HepG2 (cell line): ENCODE results near the gene RIPOR3. TPM values are rescaled to one million over a fixed set of nuclear protein-coding genes. Genes with fewer than 3 reads are reported as not detected.

Experiments used
- CEBPG ChIP-seq: IDR thresholded peaks from 2 replicates; pipeline ENCODE4 v1.6.1; 2016
- EED ChIP-seq: sonication (generic); formaldehyde crosslinking; IDR thresholded peaks from 2 replicates; pipeline ENCODE4 v1.5.0; 2020; ENCODE audit warnings: mild to moderate bottlenecking, missing genetic modification reagents
- FOXO1 ChIP-seq: sonication (generic); formaldehyde crosslinking; IDR thresholded peaks from 2 replicates; pipeline ENCODE4 v1.4.0; 2020; ENCODE audit warnings: missing genetic modification reagents
- HNF4G ChIP-seq, 2 experiments: sonication (generic) in 1 of 2; formaldehyde crosslinking in 1 of 2; IDR thresholded peaks; 2 replicates each; pipeline versions ENCODE4 v1.4.0 to v1.6.1; 2011 to 2020; ENCODE audit warnings: borderline replicate concordance in 2 of 2, low read depth in 2 of 2, mild to moderate bottlenecking in 2 of 2, low read length in 1 of 2, missing genetic modification reagents in 1 of 2, moderate library complexity in 1 of 2
- HNRNPL ChIP-seq: fragments of 200-400 bp; formaldehyde crosslinking; IDR thresholded peaks from 2 replicates; pipeline ENCODE4 v1.6.1; 2017; ENCODE audit warnings: mild to moderate bottlenecking, low read depth, low read length
- MBD4 ChIP-seq: IDR thresholded peaks from 2 replicates; pipeline ENCODE4 v1.6.1; 2012; ENCODE audit warnings: low read length, inconsistent platforms, borderline replicate concordance
- NFE2L2 ChIP-seq: fragments of 150-350 bp; IDR thresholded peaks from 2 replicates; pipeline ENCODE4 v1.6.1; 2014; ENCODE audit warnings: low read length
- NFIC ChIP-seq: IDR thresholded peaks from 2 replicates; pipeline ENCODE4 v1.6.1; 2012; ENCODE audit warnings: mild to moderate bottlenecking, low read length, inconsistent platforms
- PATZ1 ChIP-seq: sonication (generic); formaldehyde crosslinking; IDR thresholded peaks from 2 replicates; pipeline ENCODE4 v1.4.0; 2020; ENCODE audit warnings: missing genetic modification reagents
- RNF2 ChIP-seq: fragments of 450-650 bp; conservative IDR thresholded peaks from 2 replicates; pipeline ENCODE4 v1.6.1; 2016; ENCODE audit warnings: low read depth
- SPEN ChIP-seq: sonication (generic); formaldehyde crosslinking; IDR thresholded peaks from 2 replicates; pipeline ENCODE4 v1.5.1; 2020; ENCODE audit warnings: low read depth, mild to moderate bottlenecking, missing genetic modification reagents
- TERF1 ChIP-seq: sonication (generic); formaldehyde crosslinking; IDR thresholded peaks from 2 replicates; pipeline ENCODE4 v1.8.0; 2022; ENCODE audit warnings: mild to moderate bottlenecking, missing genetic modification reagents, moderate library complexity
- ZBTB21 ChIP-seq: sonication (generic); formaldehyde crosslinking; IDR thresholded peaks from 2 replicates; pipeline ENCODE4 v1.4.0; 2020; ENCODE audit warnings: missing genetic modification reagents
- ZBTB8A ChIP-seq: sonication (generic); formaldehyde crosslinking; IDR thresholded peaks from 2 replicates; pipeline ENCODE4 v1.4.0; 2020; ENCODE audit warnings: mild to moderate bottlenecking, low read depth, missing genetic modification reagents, borderline replicate concordance
- ZFX ChIP-seq: sonication (generic); formaldehyde crosslinking; IDR thresholded peaks from 2 replicates; pipeline ENCODE4 v1.4.0; 2020; ENCODE audit warnings: mild to moderate bottlenecking, low read depth, missing genetic modification reagents, moderate library complexity
- ZKSCAN5 ChIP-seq: sonication (generic); formaldehyde crosslinking; IDR thresholded peaks from 2 replicates; pipeline ENCODE4 v1.5.1; 2020; ENCODE audit warnings: mild to moderate bottlenecking, missing genetic modification reagents
- ZNF274 ChIP-seq: sonication (generic); formaldehyde crosslinking; IDR thresholded peaks from 2 replicates; pipeline ENCODE4 v1.5.1; 2020; ENCODE audit warnings: mild to moderate bottlenecking, missing genetic modification reagents
- ZNF570 ChIP-seq: sonication (generic); formaldehyde crosslinking; IDR thresholded peaks from 2 replicates; pipeline ENCODE4 v1.4.0; 2020; ENCODE audit warnings: mild to moderate bottlenecking, missing genetic modification reagents, borderline replicate concordance
- polyA plus RNA-seq, 8 experiments: library from polyadenylated mRNA; depleted of rRNA in 3 of 8; stranded (reverse) in 7 of 8; unstranded in 1 of 8; fragments of >200 nt; fragmentation: Illumina TruSeq in 4 of 8; extraction: Trizol in 4 of 8; gene quantifications; 2 replicates each; pipeline versions ENCODE4 v1.2.1 to v1.2.3, GENCODE V29; 2011 to 2016; ENCODE audit warnings: low read depth in 4 of 8, missing spikeins in 1 of 8, mixed read lengths in 1 of 8; ENCODE audit not compliant: insufficient read depth in 1 of 8
- total RNA-seq, 5 experiments: library from RNA; depleted of rRNA; stranded (reverse); fragments of >200 nt; fragmentation: Illumina TruSeq; extraction: Trizol; gene quantifications; 2 replicates each; pipeline ENCODE4 v1.2.3, GENCODE V29; 2016; ENCODE audit warnings: low read depth in 1 of 5
- TF ChIP-seq, protein P1 (sequence below): sonication (generic); formaldehyde crosslinking; conservative IDR thresholded peaks from 2 replicates; pipeline ENCODE4 v1.4.0; 2020; ENCODE audit warnings: missing genetic modification reagents
- TF ChIP-seq, protein P2 (sequence below): IDR thresholded peaks from 2 replicates; pipeline ENCODE4 v1.6.1; 2016; ENCODE audit warnings: low read depth, missing genetic modification reagents, missing compliant biosample characterization

The RIPOR3 gene
- total and polyA plus RNA-seq, 2 of the 13 experiments (the other 11 are each of a cell fraction or from before 2014, with no cell fraction given) = 0.18 TPM; not detected in 1

DNA sequence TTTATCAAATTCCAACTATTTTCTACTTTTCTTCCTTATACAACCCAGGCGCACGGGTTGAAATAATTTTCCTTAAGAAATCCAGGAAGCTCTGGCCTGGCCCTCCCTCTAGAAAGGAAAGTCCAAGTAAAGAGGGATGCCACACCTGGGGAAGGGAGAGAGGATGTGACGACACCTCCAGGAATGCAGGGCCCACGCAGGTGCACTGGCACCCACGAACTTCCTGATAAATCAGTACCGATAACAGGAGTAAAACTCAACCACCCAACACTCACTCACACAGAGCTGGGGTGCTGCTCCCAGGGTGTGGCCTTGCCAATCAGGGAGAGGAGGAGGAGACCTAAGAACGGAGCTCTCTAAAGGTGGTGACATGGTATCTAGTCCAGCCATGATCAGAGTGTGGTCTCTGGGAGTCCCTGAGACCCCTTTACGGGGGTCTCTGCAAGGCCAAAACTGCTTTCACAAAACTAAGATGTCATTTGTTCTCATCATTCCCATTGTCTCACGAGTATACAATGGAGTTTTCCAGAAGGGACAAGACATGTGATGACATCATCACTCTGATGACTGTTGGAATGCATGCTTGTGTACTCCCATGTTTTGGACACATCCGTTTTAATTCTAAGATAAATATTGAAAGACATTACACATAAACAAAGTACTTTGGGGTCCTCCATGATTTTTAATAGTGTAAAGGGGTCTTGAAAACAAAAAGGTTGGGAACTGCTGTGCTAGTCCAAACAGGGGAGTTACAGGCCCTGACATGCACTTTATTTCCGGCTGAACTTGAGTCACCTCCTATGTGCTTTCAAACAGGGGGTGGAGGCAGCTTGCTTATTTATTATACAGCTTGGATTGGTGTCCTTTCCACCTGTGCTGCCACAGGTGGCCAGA, 37.9 kb upstream of the RIPOR3 start (continued):
- TF ChIP-seq ZNF570 (CRISPR knock-in tag) (no peak), ZKSCAN5 (no peak), HNRNPL (no peak), ZBTB21 (CRISPR knock-in tag) (peak; percentile 82; the same call in 1 of the 2 replicates), PATZ1 (CRISPR knock-in tag) (no peak), RNF2 (no peak), HNF4G (IDR thresholded peaks at IDR 0.05; ENCODE audit: borderline replicate concordance, low read depth, low read length) (no peak), HNF4G (CRISPR knock-in tag; IDR thresholded peaks at IDR 0.05; ENCODE audit: borderline replicate concordance, low read depth) (no peak), NFIC (no peak), MBD4 (no peak), ZNF274 (CRISPR knock-in tag) (no peak), SPEN (CRISPR knock-in tag) (peak; percentile 50; the same call in 1 of the 2 replicates), ZFX (CRISPR knock-in tag) (peak; percentile 66), NFE2L2 (no peak), ZBTB8A (no peak), CEBPG (CRISPR knock-in tag) (peak; percentile 49; the same call in 1 of the 2 replicates), FOXO1 (CRISPR knock-in tag) (no peak), EED (no peak), TERF1 (no peak)
- TF ChIP-seq, protein P1, sequence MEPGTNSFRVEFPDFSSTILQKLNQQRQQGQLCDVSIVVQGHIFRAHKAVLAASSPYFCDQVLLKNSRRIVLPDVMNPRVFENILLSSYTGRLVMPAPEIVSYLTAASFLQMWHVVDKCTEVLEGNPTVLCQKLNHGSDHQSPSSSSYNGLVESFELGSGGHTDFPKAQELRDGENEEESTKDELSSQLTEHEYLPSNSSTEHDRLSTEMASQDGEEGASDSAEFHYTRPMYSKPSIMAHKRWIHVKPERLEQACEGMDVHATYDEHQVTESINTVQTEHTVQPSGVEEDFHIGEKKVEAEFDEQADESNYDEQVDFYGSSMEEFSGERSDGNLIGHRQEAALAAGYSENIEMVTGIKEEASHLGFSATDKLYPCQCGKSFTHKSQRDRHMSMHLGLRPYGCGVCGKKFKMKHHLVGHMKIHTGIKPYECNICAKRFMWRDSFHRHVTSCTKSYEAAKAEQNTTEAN (CRISPR knock-in tag) = no peak
- TF ChIP-seq, protein P2, sequence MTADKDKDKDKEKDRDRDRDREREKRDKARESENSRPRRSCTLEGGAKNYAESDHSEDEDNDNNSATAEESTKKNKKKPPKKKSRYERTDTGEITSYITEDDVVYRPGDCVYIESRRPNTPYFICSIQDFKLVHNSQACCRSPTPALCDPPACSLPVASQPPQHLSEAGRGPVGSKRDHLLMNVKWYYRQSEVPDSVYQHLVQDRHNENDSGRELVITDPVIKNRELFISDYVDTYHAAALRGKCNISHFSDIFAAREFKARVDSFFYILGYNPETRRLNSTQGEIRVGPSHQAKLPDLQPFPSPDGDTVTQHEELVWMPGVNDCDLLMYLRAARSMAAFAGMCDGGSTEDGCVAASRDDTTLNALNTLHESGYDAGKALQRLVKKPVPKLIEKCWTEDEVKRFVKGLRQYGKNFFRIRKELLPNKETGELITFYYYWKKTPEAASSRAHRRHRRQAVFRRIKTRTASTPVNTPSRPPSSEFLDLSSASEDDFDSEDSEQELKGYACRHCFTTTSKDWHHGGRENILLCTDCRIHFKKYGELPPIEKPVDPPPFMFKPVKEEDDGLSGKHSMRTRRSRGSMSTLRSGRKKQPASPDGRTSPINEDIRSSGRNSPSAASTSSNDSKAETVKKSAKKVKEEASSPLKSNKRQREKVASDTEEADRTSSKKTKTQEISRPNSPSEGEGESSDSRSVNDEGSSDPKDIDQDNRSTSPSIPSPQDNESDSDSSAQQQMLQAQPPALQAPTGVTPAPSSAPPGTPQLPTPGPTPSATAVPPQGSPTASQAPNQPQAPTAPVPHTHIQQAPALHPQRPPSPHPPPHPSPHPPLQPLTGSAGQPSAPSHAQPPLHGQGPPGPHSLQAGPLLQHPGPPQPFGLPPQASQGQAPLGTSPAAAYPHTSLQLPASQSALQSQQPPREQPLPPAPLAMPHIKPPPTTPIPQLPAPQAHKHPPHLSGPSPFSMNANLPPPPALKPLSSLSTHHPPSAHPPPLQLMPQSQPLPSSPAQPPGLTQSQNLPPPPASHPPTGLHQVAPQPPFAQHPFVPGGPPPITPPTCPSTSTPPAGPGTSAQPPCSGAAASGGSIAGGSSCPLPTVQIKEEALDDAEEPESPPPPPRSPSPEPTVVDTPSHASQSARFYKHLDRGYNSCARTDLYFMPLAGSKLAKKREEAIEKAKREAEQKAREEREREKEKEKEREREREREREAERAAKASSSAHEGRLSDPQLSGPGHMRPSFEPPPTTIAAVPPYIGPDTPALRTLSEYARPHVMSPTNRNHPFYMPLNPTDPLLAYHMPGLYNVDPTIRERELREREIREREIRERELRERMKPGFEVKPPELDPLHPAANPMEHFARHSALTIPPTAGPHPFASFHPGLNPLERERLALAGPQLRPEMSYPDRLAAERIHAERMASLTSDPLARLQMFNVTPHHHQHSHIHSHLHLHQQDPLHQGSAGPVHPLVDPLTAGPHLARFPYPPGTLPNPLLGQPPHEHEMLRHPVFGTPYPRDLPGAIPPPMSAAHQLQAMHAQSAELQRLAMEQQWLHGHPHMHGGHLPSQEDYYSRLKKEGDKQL (CRISPR knock-in tag) = no peak
